GM23248 (cell line): Measurements from ENCODE around the gene ATRX.

ENCODE experiments used
- EZH2 ChIP-seq: fragments of 200-600 bp; sonication (generic); IDR thresholded peaks from 2 replicates; pipeline ENCODE4 v1.6.1; 2018; ENCODE audit warnings: antibody characterized with exemption, mild to moderate bottlenecking; ENCODE audit not compliant: insufficient read depth, poor library complexity, severe bottlenecking
- EZH2phosphoT487 ChIP-seq: fragments of 200-600 bp; sonication (generic); IDR thresholded peaks from 2 replicates; pipeline ENCODE4 v1.6.1; 2018; ENCODE audit warnings: antibody characterized with exemption, moderate library complexity, mild to moderate bottlenecking, low read depth; ENCODE audit not compliant: insufficient read depth

DNA sequence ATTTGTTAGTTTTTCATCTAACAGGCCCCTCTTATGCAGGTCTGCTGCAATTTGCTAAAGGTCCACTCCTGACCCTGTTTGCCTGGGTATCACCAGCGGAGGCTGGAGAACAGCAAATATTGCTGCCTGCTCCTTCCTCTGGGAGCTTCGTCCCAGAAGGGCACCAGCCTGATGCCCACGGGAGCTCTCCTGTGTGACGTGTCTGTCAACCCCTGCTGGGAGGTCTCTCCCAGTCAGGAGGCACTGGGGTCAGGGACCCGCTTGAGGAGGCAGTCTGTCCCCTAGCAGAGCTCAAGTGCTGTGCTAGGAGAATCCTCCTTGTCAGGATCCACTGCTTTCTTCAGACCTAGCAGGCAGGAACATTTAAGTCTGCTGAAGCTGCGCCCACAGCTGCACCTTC, 30.5 kb downstream of the ATRX start:
- TF ChIP-seq EZH2 (no peak), EZH2phosphoT487 (no peak)
